SH-SY5Y (cell line): ENCODE results near the gene COL19A1.

Experiments used
- GATA2 ChIP-seq: IDR thresholded peaks from 2 replicates; pipeline ENCODE4 v1.6.1; 2011; ENCODE audit warnings: mild to moderate bottlenecking, low read depth, low read length
- GATA3 ChIP-seq: IDR thresholded peaks from 2 replicates; pipeline ENCODE4 v1.6.1; 2011; ENCODE audit warnings: low read depth, mild to moderate bottlenecking, low read length, moderate library complexity

GRCh38 chr6:69980624-69981023, 114.3 kb downstream of the COL19A1 start:
- TF ChIP-seq GATA2 (no peak), GATA3 (no peak)
